ENCODE data around the gene RBM26.

RBM26 gene

DNA sequence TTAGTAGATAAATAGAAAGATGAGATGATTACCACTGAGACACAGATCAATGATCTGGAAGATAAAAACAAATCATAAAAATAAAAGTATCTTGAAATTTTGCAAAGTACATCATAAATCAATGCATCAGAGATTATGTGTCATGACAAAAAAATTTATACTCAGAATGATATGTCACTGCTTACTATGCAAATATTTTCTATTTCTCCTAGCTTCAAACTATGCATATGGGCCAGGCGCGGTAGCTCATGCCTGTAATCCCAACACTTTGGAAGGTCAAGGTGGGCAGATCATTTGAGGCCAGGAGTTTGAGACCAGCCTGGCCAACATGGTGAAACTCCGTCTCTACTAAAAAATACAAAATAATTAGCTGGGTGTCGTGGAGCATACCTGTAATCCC is 17.3 kb upstream of the RBM26 start:
- H3K36me3 ChIP-seq: no peaks in the 10 kb centered on the region
- no peak overlapping the region for H3K4me3 ChIP-seq (ENCODE audit: low read depth in 1 of 2, low read length in 1 of 2)
- no peak overlapping the region for H3K27ac ChIP-seq
- no peaks in the 10 kb centered on the region for H3K27me3 ChIP-seq
- H3K9me3 ChIP-seq: no peaks in the 10 kb centered on the region
- TF ChIP-seq, protein P1, sequence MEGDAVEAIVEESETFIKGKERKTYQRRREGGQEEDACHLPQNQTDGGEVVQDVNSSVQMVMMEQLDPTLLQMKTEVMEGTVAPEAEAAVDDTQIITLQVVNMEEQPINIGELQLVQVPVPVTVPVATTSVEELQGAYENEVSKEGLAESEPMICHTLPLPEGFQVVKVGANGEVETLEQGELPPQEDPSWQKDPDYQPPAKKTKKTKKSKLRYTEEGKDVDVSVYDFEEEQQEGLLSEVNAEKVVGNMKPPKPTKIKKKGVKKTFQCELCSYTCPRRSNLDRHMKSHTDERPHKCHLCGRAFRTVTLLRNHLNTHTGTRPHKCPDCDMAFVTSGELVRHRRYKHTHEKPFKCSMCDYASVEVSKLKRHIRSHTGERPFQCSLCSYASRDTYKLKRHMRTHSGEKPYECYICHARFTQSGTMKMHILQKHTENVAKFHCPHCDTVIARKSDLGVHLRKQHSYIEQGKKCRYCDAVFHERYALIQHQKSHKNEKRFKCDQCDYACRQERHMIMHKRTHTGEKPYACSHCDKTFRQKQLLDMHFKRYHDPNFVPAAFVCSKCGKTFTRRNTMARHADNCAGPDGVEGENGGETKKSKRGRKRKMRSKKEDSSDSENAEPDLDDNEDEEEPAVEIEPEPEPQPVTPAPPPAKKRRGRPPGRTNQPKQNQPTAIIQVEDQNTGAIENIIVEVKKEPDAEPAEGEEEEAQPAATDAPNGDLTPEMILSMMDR (IDR thresholded peaks at IDR 0.05): no peak
- no peaks in the 10 kb centered on the region for H3K4me1 ChIP-seq (ENCODE audit: control insufficient read depth in 1 of 2, insufficient read depth in 1 of 2, low read depth in 1 of 2, low read length in 1 of 2)

DNA sequence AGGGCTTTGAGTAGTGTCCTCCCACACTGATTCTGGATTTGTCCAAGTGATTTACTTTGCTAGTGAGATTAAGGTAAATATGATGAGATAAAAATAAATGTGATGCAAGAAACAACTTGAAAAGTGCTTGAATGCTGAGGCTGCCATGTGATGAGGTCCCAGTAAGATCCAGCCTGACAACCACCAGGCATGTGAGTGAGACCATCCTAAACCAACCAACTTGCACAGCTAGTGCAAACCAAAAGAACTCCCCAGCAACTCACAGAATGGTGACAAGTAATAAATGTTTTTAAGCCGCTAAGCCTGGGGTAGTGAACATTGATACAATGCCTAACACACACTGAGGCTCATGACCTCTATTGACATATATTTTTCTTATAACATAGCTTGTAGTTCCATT is 13.3 kb upstream of the RBM26 start:
- Histone ChIP-seq H3K4me1 (ENCODE audit: control insufficient read depth in 1 of 2, insufficient read depth in 1 of 2, low read depth in 1 of 2, low read length in 1 of 2) (no peaks in the 10 kb centered on the region), H3K36me3 (no peaks in the 10 kb centered on the region), H3K9me3 (no peaks in the 10 kb centered on the region), H3K4me3 (ENCODE audit: low read depth in 1 of 2, low read length in 1 of 2) (no peak overlapping the region), H3K27ac (no peak overlapping the region), H3K27me3 (no peaks in the 10 kb centered on the region)
- TF ChIP-seq, protein P1 (IDR thresholded peaks at IDR 0.05): no peak

DNA sequence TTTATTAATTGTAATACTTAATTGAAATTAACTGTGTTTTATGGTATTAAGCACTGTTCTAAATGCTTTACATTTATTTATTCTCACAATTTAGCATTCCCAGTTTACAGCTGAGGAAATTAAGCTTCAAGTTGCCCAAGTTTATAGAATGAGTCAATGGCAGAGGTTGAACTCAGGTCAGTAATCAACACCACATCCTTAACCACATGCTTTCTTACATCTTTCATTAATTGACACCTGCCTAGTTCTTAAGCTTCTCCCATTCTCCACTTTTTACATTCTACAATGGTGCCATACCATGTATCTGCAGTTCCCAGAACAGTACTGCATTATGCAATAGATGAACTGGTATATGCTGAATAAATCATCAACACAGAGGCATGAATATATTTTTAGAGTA is 11.7 kb upstream of the RBM26 start:
- no peaks in the 10 kb centered on the region for H3K4me1 ChIP-seq (ENCODE audit: control insufficient read depth in 1 of 2, insufficient read depth in 1 of 2, low read depth in 1 of 2, low read length in 1 of 2)
- no peak overlapping the region for H3K4me3 ChIP-seq (ENCODE audit: low read depth in 1 of 2, low read length in 1 of 2)
- no peaks in the 10 kb centered on the region for H3K27me3 ChIP-seq
- TF ChIP-seq, protein P1 (IDR thresholded peaks at IDR 0.05): no peak
- H3K27ac ChIP-seq: no peak overlapping the region
- no peaks in the 10 kb centered on the region for H3K36me3 ChIP-seq
- no peaks in the 10 kb centered on the region for H3K9me3 ChIP-seq

DNA sequence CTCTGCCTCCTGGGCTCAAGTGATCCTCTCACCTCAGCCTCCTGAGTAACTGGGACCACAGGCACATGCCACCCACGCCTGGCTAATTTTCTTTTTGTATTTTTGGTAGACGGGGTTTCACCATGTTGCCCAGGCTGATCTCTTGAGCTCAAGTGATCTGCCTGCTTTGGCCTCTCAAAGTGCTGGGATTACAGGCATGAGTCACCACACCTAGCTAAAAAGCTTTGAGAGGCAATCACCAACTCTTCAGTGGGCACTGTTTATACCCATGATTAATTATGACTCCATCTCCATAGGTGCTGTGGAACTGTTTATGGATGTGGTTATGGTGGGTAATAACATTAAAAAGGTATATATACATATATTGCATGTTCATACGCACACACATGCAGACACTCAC is 7.5 kb upstream of the RBM26 start:
- peaks cover 0 to 4% of the 10 kb centered on the region in 2 experiments for H3K4me1 ChIP-seq (ENCODE audit: control insufficient read depth in 1 of 2, insufficient read depth in 1 of 2, low read depth in 1 of 2, low read length in 1 of 2)
- H3K27me3 ChIP-seq: no peaks in the 10 kb centered on the region
- no peaks in the 10 kb centered on the region for H3K9me3 ChIP-seq
- H3K27ac ChIP-seq: no peak overlapping the region
- H3K36me3 ChIP-seq: no peaks in the 10 kb centered on the region
- H3K4me3 ChIP-seq (ENCODE audit: low read depth in 1 of 2, low read length in 1 of 2): no peak overlapping the region
- TF ChIP-seq, protein P1 (IDR thresholded peaks at IDR 0.05): no peak

DNA sequence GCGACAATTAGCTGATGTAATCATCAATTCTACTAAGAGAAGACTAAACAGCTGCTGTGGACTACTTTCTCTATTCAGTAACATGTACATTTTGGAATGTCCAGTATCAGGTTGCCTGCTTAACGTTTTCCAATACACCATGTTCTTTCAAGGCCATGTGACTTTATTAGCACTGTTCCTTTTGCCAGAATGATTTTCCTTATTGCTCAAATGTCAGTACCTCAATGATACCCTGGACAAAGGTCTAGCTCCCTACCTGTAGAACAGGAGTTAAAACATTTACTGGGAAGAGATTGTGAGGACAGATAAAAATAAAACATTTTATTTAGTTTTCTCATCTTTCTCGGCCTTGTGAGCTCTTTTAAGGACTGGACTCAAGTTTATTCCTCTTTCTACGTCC is 3.8 kb upstream of the RBM26 start:
- Histone ChIP-seq H3K27me3 (no peaks in the 10 kb centered on the region), H3K9me3 (no peaks in the 10 kb centered on the region), H3K4me1 (ENCODE audit: control insufficient read depth in 1 of 2, insufficient read depth in 1 of 2, low read depth in 1 of 2, low read length in 1 of 2) (peaks cover 12 to 19% of the 10 kb centered on the region in 2 experiments), H3K4me3 (ENCODE audit: low read depth in 1 of 2, low read length in 1 of 2) (no peak overlapping the region), H3K27ac (no peak overlapping the region), H3K36me3 (no peaks in the 10 kb centered on the region)
- TF ChIP-seq, protein P1 (IDR thresholded peaks at IDR 0.05): no peak
